GM19372 (cell line): ENCODE measurements around the gene CACYBP.
A peak's percentile ranks its signal among the peaks of the same experiment; 100 is the strongest.

Experiments used
- ATAC-seq: cut with Tn5 transposase; IDR thresholded peaks from one replicate; pipeline ENCODE4 v1.9.1; 2021; ENCODE audit warnings: mild to moderate bottlenecking, low read depth, moderate library complexity; ENCODE audit not compliant: unreplicated experiment

CACYBP gene

GRCh38 chr1:174971902-174972301 lies 27.8 kb upstream of the CACYBP start:
- no peak for ATAC-seq

- ATAC-seq: no peak
Observed at GRCh38 chr1:174974711-174975119, 25.0 kb upstream of the CACYBP start.

- no peak for ATAC-seq
Observed at GRCh38 chr1:174975764-174976163, 24.0 kb upstream of the CACYBP start.

- ATAC-seq: no peak
Observed at GRCh38 chr1:174976436-174977108, 23.2 kb upstream of the CACYBP start.

GRCh38 chr1:174982971-174983689 lies 16.6 kb upstream of the CACYBP start:
- no peak for ATAC-seq

GRCh38 chr1:174984952-174985351 lies 14.8 kb upstream of the CACYBP start:
- no peak for ATAC-seq

GRCh38 chr1:174988539-174988938 lies 11.2 kb upstream of the CACYBP start:
- ATAC-seq: no peak

- ATAC-seq: peak; percentile 55
Observed at GRCh38 chr1:174988986-174989385, 10.8 kb upstream of the CACYBP start.

GRCh38 chr1:174989536-174990220 lies 10.1 kb upstream of the CACYBP start:
- ATAC-seq: no peak

- ATAC-seq: no peak
Observed at GRCh38 chr1:174990382-174990999, 9.3 kb upstream of the CACYBP start.

- no peak for ATAC-seq
Observed at GRCh38 chr1:174991473-174991872, 8.3 kb upstream of the CACYBP start.

- no peak for ATAC-seq
Observed at GRCh38 chr1:174995121-174995520, 4.6 kb upstream of the CACYBP start.

GRCh38 chr1:174995916-174996315 lies 3.8 kb upstream of the CACYBP start:
- ATAC-seq: no peak

- ATAC-seq: no peak
Observed at GRCh38 chr1:174996476-174996875, 3.3 kb upstream of the CACYBP start.

- ATAC-seq: no peak
Observed at GRCh38 chr1:174997041-174997440, 2.7 kb upstream of the CACYBP start.

- ATAC-seq: no peak
Observed at GRCh38 chr1:174998569-174999215, 1.1 kb upstream of the CACYBP start.

GRCh38 chr1:174999216-174999935 lies 371 bp upstream of the CACYBP start:
- ATAC-seq: peak; percentile 74

- ATAC-seq: no peak
Observed at GRCh38 chr1:175000697-175001187, 995 bp downstream of the CACYBP start.

GRCh38 chr1:175002910-175003517 lies 3.3 kb downstream of the CACYBP start:
- ATAC-seq: no peak
